D721Med (cell line): Measurements from ENCODE around the gene ELK4.

Experiments used
- DNase-seq: peaks from one replicate; pipeline ENCODE4 v3.0.0; 2011; ENCODE audit warnings: low spot score; ENCODE audit not compliant: insufficient read length
- FAIRE-seq: peaks from 2 replicates; lab custom pipeline; 2011; peaks lifted over from hg19 to GRCh38; lab: Jason Lieb, UNC
- TF ChIP-seq, protein P1 (sequence below): IDR thresholded peaks from 2 replicates; pipeline ENCODE4 v1.5.1; 2012; ENCODE audit warnings: mild to moderate bottlenecking, control low read depth; ENCODE audit not compliant: insufficient read depth; ENCODE audit errors: missing control alignments

Gene ELK4

DNA sequence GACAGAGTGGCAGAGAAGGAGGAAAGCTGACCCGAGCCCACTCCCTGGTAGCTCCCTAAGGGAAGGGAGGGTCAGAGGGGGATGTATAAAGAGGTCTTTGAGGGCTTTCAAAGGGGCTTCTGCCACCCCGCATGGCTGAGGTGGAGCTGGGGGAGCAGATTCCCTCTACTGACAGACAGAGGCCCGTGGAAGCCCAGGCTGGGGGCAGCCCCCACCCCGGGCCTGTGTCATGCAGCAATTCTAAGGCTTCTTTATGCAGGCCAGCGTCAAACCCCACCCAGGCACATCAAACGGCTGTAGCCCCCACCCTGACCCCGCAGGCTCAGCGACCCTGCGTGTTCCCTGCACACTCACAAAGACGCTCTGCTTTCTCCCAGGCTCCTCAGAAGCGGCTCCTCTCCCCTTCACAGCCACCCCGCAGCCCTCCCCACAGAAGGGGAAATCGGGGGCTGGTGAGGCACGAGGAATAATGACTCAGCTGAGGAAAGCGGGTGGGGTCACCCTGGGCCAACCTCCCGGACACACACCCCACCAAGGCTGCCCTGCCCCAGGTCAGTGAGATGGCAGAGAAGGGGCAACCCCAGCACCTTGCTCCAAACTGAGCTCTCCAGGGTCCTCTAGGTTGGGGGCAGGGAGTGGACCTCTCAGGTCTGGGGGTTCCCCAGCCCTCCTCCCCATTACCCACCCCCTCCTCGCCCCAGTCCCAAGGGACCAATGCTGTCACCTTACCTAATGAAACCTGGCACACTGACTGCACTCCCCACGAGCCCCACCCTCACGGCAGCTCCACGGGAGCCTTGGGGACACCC, 37.7 kb upstream of the ELK4 start:
- no peak for FAIRE-seq
- peak; percentile 34 for DNase-seq
- TF ChIP-seq, protein P1, sequence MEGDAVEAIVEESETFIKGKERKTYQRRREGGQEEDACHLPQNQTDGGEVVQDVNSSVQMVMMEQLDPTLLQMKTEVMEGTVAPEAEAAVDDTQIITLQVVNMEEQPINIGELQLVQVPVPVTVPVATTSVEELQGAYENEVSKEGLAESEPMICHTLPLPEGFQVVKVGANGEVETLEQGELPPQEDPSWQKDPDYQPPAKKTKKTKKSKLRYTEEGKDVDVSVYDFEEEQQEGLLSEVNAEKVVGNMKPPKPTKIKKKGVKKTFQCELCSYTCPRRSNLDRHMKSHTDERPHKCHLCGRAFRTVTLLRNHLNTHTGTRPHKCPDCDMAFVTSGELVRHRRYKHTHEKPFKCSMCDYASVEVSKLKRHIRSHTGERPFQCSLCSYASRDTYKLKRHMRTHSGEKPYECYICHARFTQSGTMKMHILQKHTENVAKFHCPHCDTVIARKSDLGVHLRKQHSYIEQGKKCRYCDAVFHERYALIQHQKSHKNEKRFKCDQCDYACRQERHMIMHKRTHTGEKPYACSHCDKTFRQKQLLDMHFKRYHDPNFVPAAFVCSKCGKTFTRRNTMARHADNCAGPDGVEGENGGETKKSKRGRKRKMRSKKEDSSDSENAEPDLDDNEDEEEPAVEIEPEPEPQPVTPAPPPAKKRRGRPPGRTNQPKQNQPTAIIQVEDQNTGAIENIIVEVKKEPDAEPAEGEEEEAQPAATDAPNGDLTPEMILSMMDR, result no peak

DNA sequence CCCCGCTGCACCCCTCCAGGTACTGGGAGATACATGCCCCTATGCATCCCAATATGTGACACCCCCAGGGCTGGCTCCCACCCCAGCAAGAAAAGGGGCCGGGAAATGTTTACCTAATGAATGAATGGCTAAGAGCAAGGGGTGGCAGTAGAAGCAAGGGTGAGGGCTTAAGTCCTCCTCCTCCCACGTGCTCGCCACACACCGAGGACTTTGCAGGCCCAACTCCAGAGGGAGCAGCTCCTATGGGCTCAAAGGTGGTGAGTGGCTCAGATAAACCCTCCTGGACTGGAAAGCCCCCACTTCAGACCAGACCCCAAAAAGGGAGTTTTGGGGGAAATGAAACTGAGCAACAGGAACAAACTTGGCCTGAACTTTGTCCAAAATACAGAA, 37.1 kb upstream of the ELK4 start:
- DNase-seq, result peak; percentile 17

DNA sequence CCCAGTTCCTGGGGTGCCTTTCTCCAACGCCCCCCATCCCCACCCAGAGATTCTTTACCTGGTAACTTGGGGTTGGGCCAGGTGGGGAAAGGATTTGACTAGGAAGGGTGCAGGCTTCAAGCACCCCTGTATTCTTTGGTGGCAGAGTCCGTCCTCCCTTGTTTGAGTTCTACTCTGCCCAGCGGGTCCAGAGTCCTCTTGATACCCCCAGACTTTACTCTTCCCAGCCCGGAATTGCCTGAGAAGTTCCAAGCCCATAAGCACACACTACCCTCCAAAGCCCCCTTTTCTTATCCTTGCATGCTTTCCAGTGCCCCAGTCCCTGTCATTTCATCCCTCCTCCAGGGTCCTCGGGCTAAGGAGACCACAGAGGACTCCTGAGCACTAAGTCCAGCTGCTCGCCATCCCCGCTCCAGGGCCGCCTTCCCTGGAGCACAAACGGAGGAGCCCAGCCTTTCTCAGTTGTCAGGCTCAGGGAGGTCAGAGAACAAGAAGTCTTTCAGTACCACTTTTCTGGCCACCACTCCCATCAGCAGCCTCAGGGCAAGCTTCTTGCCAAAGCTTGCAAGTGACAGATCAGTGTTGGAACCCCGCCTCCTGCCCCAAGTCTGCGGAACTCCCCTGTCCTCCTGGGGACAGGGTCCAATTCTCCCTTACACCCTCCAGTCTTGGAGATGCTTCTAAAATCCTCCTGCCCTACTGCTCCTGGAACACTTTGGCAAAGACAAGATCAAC, 36.3 kb upstream of the ELK4 start:
- TF ChIP-seq, protein P1, result no peak
- FAIRE-seq, result no peak
- DNase-seq, result peak; percentile 13

More for the DNA sequence above, 37.1 kb upstream of the ELK4 start:
- TF ChIP-seq, protein P1, result no peak
- FAIRE-seq, result no peak

DNA sequence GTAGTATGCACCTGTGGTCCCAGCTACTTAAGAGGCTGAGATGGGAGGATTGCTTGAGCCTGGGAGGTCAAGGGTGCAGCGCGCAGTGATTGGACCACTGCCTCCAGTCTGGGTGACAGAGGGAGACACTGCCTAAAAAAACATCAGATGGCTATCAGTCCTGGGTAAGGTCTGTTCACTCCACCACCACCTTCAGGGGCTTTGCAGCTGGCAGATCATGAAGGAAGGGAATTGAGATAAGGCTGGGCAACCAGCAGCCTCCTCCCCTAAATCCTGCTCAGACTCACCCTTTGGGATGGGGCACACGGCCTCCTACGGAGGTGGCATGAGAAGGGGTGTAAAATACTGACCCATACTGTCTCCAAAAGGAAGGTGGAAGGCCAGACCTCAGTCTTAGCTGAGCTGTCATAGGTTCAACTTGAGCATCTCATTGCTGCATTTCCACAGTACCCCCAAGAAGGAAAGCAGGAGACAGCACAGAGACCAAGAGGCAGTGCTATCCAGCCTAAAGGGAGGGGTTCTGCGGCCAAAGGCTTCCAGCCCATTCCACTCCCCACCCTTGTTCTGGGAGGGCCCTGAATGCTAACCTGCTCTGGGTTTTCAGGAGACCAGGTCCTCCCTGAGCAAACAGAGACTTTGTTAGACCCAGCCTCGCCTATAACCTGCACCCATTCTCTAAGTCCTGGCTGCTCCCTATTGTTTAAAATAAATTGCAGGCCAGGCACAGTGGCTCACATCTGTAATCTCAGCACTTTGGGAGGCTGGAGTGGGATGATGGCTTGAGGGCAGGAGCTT, 34.8 kb upstream of the ELK4 start:
- TF ChIP-seq, protein P1, result no peak
- FAIRE-seq, result no peak
- no peak for DNase-seq

DNA sequence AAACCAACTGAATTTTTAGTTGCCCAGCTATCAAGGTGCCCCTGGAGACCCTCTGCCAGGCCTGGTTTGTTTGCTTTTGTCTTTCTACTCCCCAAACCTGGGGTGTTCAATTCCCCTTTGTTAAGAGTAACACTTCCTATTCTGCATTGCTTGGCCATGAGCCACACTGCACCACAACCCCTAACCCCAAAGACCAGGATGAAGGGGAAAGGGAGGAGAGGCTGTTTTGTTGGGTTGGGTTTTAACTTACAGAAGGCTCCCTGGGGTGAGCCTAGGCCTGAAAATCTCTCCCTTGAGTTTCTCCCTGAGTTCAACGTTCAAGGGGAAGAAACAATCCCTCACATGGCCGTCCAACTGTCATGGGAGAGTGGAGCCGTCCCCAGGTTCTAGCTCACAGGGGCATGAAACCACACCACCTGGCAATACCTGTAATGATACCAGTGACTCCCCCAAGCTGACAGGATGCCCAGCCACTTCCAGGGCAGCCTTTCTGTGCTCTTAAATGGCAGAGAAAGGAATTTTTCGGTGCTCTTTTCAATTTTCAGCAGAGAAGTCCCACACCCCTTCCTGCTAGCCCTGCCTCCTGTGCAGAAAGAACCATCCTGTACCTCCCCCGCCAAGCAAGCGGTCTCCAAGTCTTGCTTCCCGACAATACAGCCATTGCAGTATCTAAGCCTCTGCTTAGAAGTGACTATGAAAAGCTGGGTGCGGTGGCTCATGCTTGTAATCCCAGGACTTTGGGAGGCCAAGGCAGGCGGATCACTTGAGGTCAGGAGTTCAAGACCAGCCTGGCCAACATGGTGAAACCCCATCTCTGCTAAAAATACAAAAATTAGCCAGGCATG, 33.6 kb upstream of the ELK4 start:
- DNase-seq (peak; percentile 13), FAIRE-seq (no peak)
- TF ChIP-seq, protein P1, result no peak

DNA sequence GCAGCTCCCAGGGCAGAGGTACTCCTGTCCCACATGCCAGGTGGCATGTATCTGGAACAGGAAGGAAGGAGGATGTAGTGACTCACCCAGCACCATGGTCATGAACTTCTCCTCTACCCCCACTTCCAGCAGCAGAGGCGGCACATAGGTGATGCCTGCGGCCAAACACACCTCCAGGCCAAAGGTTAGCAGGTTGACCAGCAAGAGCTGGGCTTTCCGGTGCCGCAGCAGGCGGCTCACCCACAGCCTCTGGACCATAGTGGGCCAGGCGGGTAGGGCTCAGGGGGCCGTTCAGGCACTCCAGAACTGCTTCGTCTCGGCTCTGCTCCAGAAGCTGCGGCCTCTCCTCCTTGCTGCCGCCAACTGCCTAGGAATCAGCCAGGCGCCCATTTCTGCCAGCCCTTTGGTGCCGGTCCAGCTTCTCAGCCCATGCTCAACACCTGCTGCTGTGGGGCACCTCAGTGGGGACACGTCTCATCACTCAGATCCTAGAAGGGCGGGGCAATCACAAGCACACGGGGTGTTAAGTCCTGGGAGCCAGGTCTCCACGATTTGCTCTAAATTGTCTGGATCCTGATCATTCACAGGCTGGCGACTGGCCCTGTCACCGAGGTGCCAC, 32.7 kb upstream of the ELK4 start:
- no peak for DNase-seq
- no peak for FAIRE-seq
- TF ChIP-seq, protein P1, result no peak
